H9 (cell line): ENCODE data around the gene RORC. TPM values are rescaled to one million over a fixed set of nuclear protein-coding genes. Genes with fewer than 3 reads are reported as not detected.

Experiments
- DNase-seq: peaks from one replicate; pipeline ENCODE4 v3.0.0-alpha.2; 2017
- H2AFZ ChIP-seq: one replicate; pipeline ENCODE4 v1.6.1; 2013; ENCODE audit warnings: mild to moderate bottlenecking, low read length, control low read depth, moderate library complexity
- H2AK5ac ChIP-seq: 2 replicates; pipeline ENCODE4 v1.6.1; 2013; ENCODE audit warnings: low read length, control low read depth, mixed read lengths; ENCODE audit not compliant: insufficient read length
- H2BK120ac ChIP-seq: one replicate; pipeline ENCODE4 v1.6.1; 2013; ENCODE audit warnings: low read depth, mild to moderate bottlenecking, low read length, control low read depth, inconsistent platforms; ENCODE audit not compliant: poor library complexity, severe bottlenecking
- H2BK12ac ChIP-seq: 2 replicates; pipeline ENCODE4 v1.6.1; 2013; ENCODE audit warnings: low read length, control low read depth, mixed read lengths, low read depth; ENCODE audit not compliant: insufficient read length
- H2BK15ac ChIP-seq: 2 replicates; pipeline ENCODE4 v1.6.1; 2013; ENCODE audit warnings: low read depth, low read length, control low read depth
- H2BK20ac ChIP-seq: one replicate; pipeline ENCODE4 v1.6.1; 2013; ENCODE audit warnings: low read depth, mild to moderate bottlenecking, low read length, control low read depth, inconsistent platforms; ENCODE audit not compliant: poor library complexity, severe bottlenecking
- H2BK5ac ChIP-seq: 2 replicates; pipeline ENCODE4 v1.6.1; 2013; ENCODE audit warnings: low read length, control low read depth, mixed read lengths; ENCODE audit not compliant: insufficient read length
- H3K14ac ChIP-seq: 2 replicates; pipeline ENCODE4 v1.6.1; 2013; ENCODE audit warnings: low read length, control low read depth; ENCODE audit not compliant: insufficient read depth
- H3K18ac ChIP-seq: 2 replicates; pipeline ENCODE4 v1.6.1; 2013; ENCODE audit warnings: low read depth, mild to moderate bottlenecking, mixed read lengths, low read length, control low read depth; ENCODE audit not compliant: insufficient read length
- H3K23ac ChIP-seq: 2 replicates; pipeline ENCODE4 v1.6.1; 2013; ENCODE audit warnings: low read length, control low read depth, mixed read lengths, low read depth; ENCODE audit not compliant: insufficient read length
- H3K23me2 ChIP-seq: 2 replicates; pipeline ENCODE4 v1.6.1; 2013; ENCODE audit warnings: low read depth, mild to moderate bottlenecking, mixed read lengths, low read length, control low read depth; ENCODE audit not compliant: insufficient read length, poor library complexity, severe bottlenecking
- H3K27ac ChIP-seq: 2 replicates; pipeline ENCODE4 v1.5.1; 2013; ENCODE audit warnings: low read length, control low read depth, mixed read lengths, low read depth; ENCODE audit not compliant: insufficient read length
- H3K27me3 ChIP-seq: 2 replicates; pipeline ENCODE4 v1.6.1; 2013; ENCODE audit warnings: low read length, control low read depth, inconsistent platforms; ENCODE audit not compliant: insufficient read depth
- H3K4ac ChIP-seq: 2 replicates; pipeline ENCODE4 v1.6.1; 2013; ENCODE audit warnings: low read depth, mild to moderate bottlenecking, control low read depth, inconsistent platforms, low read length, moderate library complexity
- H3K4me1 ChIP-seq: 2 replicates; pipeline ENCODE4 v1.6.1; 2013; ENCODE audit warnings: low read length, control low read depth, inconsistent platforms; ENCODE audit not compliant: insufficient read depth
- H3K4me2 ChIP-seq: 2 replicates; pipeline ENCODE4 v1.6.1; 2013; ENCODE audit warnings: low read length, control low read depth, mixed read lengths; ENCODE audit not compliant: insufficient read length, insufficient read depth
- H3K56ac ChIP-seq: 2 replicates; pipeline ENCODE4 v1.6.1; 2013; ENCODE audit warnings: low read depth, mild to moderate bottlenecking, mixed read lengths, low read length, control low read depth; ENCODE audit not compliant: insufficient read length
- H3K79me1 ChIP-seq: 2 replicates; pipeline ENCODE4 v1.6.1; 2013; ENCODE audit warnings: low read depth, mild to moderate bottlenecking, moderate library complexity, low read length, control low read depth, inconsistent platforms; ENCODE audit not compliant: insufficient read depth, poor library complexity, severe bottlenecking
- H3K79me2 ChIP-seq: 2 replicates; pipeline ENCODE4 v1.6.1; 2013; ENCODE audit warnings: low read length, control low read depth, inconsistent platforms; ENCODE audit not compliant: insufficient read depth
- H3K9ac ChIP-seq: 2 replicates; pipeline ENCODE4 v1.6.1; 2013; ENCODE audit warnings: low read length, control low read depth, mixed read lengths; ENCODE audit not compliant: insufficient read length; ENCODE audit errors: extremely low read depth
- H3K9me3 ChIP-seq: one replicate; pipeline ENCODE4 v1.6.1; 2013; ENCODE audit warnings: low read depth, low read length, inconsistent platforms; ENCODE audit not compliant: control insufficient read depth
- H3T11ph ChIP-seq: one replicate; pipeline ENCODE4 v1.6.1; 2013; ENCODE audit warnings: mild to moderate bottlenecking, low read length, control low read depth, inconsistent platforms
- H4K20me1 ChIP-seq: one replicate; pipeline ENCODE4 v1.6.1; 2013; ENCODE audit not compliant: control insufficient read depth, insufficient read length, insufficient read depth
- H4K5ac ChIP-seq: 2 replicates; pipeline ENCODE4 v1.6.1; 2013; ENCODE audit warnings: low read depth, mild to moderate bottlenecking, mixed read lengths, low read length, control low read depth; ENCODE audit not compliant: insufficient read length
- H4K8ac ChIP-seq: replicated peaks from 2 replicates; pipeline ENCODE4 v1.6.1; 2013; ENCODE audit warnings: low read length, control low read depth, mixed read lengths, low read depth; ENCODE audit not compliant: insufficient read length
- H4K91ac ChIP-seq: 2 replicates; pipeline ENCODE4 v1.6.1; 2013; ENCODE audit warnings: low read depth, mild to moderate bottlenecking, moderate library complexity, mixed read lengths, low read length, control low read depth; ENCODE audit not compliant: insufficient read length
- H3K27ac Mint-ChIP-seq, 3 experiments: 2 replicates in 2 of 3; 3 replicates in 1 of 3; pipeline ENCODE4 v1.8.0; 2020 to 2021; ENCODE audit warnings: mixed read lengths in 3 of 3, mild to moderate bottlenecking in 1 of 3, moderate library complexity in 1 of 3
- H3K27me3 Mint-ChIP-seq: 2 replicates; pipeline ENCODE4 v1.8.0; 2021; ENCODE audit warnings: low read depth, mild to moderate bottlenecking, moderate library complexity, mixed read lengths
- H3K36me3 Mint-ChIP-seq, 3 experiments: 2 replicates in 2 of 3; 3 replicates in 1 of 3; pipeline ENCODE4 v1.8.0; 2020 to 2021; ENCODE audit warnings: low read depth in 3 of 3, mixed read lengths in 3 of 3; ENCODE audit not compliant: insufficient read depth in 1 of 3
- H3K4me1 Mint-ChIP-seq, 2 experiments: 2 replicates each; pipeline ENCODE4 v1.8.0; 2020; ENCODE audit warnings: mixed read lengths in 2 of 2
- H3K4me3 Mint-ChIP-seq, 2 experiments: 2 replicates in 1 of 2; 3 replicates in 1 of 2; pipeline ENCODE4 v1.8.0; 2020 to 2021; ENCODE audit warnings: mild to moderate bottlenecking in 2 of 2, mixed read lengths in 2 of 2, moderate library complexity in 1 of 2
- H3K9me3 Mint-ChIP-seq, 2 experiments: 2 replicates in 1 of 2; 3 replicates in 1 of 2; pipeline ENCODE4 v1.8.0; 2020; ENCODE audit warnings: mild to moderate bottlenecking in 2 of 2, mixed read lengths in 2 of 2, moderate library complexity in 1 of 2
- CTCF ChIP-seq: fragments of 200-600 bp; sonication (generic); conservative IDR thresholded peaks from 3 replicates; pipeline ENCODE4 v1.8.0; 2021; ENCODE audit warnings: antibody characterized with exemption, mild to moderate bottlenecking
- WGBS: extraction: QIAGEN DNeasy Blood & Tissue Kit; methylation state at CpG from one replicate; pipeline ENCODE4 v1.1.7; 2013; ENCODE audit warnings: missing lambda C conversion rate, low lambda C conversion rate, mixed read lengths; ENCODE audit not compliant: insufficient read length; ENCODE audit errors: extremely low coverage; 5-methylcytosine and 5-hydroxymethylcytosine counted together
- total RNA-seq: library from RNA; stranded (reverse); gene quantifications from 2 replicates; pipeline ENCODE4 v1.2.1, GENCODE V29; 2021

Gene RORC
- total RNA-seq, 1 experiment from 2014 or later: 0.52 TPM

- no peak overlapping the region for H3K4ac ChIP-seq
- H4K5ac ChIP-seq: no peak overlapping the region
- no peaks in the 10 kb centered on the region for H3K9me3 Mint-ChIP-seq
- 0 out of 2 replicates have a peak, but pooled peaks cover 2% of the 10 kb centered on the region for H3K27me3 ChIP-seq
- peak overlapping the region in 1 of 3 experiments; percentile 95; a peak in 2 of 7 replicates for H3K27ac Mint-ChIP-seq
- WGBS: no CpG with 5 or more reads among the region's 7 CpGs
- no peak overlapping the region for H3K14ac ChIP-seq
- no peak overlapping the region for H2BK20ac ChIP-seq
- no peak overlapping the region for H3K18ac ChIP-seq
- no peaks in the 10 kb centered on the region for H3K36me3 Mint-ChIP-seq
- peaks cover 8% of the 10 kb centered on the region for H3K27me3 Mint-ChIP-seq
- H3K4me1 ChIP-seq: no peaks in the 10 kb centered on the region; the same call in 1 of the 2 replicates
- no peaks in the 10 kb centered on the region for H3K79me2 ChIP-seq
- no peak for TF ChIP-seq CTCF
- no peak overlapping the region for H3K4me2 ChIP-seq
- H3K9me3 ChIP-seq: no peaks in the 10 kb centered on the region
- no peak overlapping the region for H4K91ac ChIP-seq
- no peaks in the 10 kb centered on the region for H3K79me1 ChIP-seq
- no peak overlapping the region for H2BK15ac ChIP-seq
- H4K20me1 ChIP-seq: no peaks in the 10 kb centered on the region
- H2AFZ ChIP-seq: no peak overlapping the region
- no peaks in the 10 kb centered on the region for H3K23me2 ChIP-seq
- H3K56ac ChIP-seq: no peak overlapping the region
- H3K9ac ChIP-seq: no peak overlapping the region
- H3K27ac ChIP-seq: no peak overlapping the region
- no peak overlapping the region for H2BK5ac ChIP-seq
- H2AK5ac ChIP-seq: no peak overlapping the region
- no peak overlapping the region for H3T11ph ChIP-seq
- peaks cover 13 to 17% of the 10 kb centered on the region in 2 experiments for H3K4me1 Mint-ChIP-seq
- H3K23ac ChIP-seq: no peak overlapping the region
- H3K4me3 Mint-ChIP-seq: no peak overlapping the region
- H4K8ac ChIP-seq: no peak overlapping the region
- H2BK12ac ChIP-seq: no peak overlapping the region
- no peak overlapping the region for H2BK120ac ChIP-seq
- DNase-seq: no peak
These were observed 25.4 kb downstream of the RORC start for GRCh38 chr1:151806170-151806569.
